Hematopoietic multipotent progenitor cell treated with erythropoietin and hydrocortisone succinate and interleukin-3 and kit ligand, for 4 days (in vitro differentiated cells): Measurements from ENCODE around the gene AP3D1.

Experiments
- DNase-seq: peaks from one replicate; pipeline ENCODE4 v3.0.0-alpha.2; 2015

Gene AP3D1

GRCh38 chr19:2126879-2127518, 24.4 kb downstream of the AP3D1 start:
- no peak for DNase-seq

- DNase-seq: peak; percentile 53
These were observed 27.5 kb downstream of the AP3D1 start for GRCh38 chr19:2123682-2124387.

GRCh38 chr19:2122982-2123381, 28.4 kb downstream of the AP3D1 start:
- no peak for DNase-seq

- DNase-seq: no peak
These were observed 29.1 kb downstream of the AP3D1 start for GRCh38 chr19:2122251-2122650.

- DNase-seq: no peak
These were observed 29.8 kb downstream of the AP3D1 start for GRCh38 chr19:2121416-2122051.

- DNase-seq: no peak
These were observed 30.5 kb downstream of the AP3D1 start for GRCh38 chr19:2120821-2121220.

GRCh38 chr19:2119921-2120785, 31.2 kb downstream of the AP3D1 start:
- no peak for DNase-seq

- DNase-seq: no peak
These were observed 32.9 kb downstream of the AP3D1 start for GRCh38 chr19:2118438-2118837.

- no peak for DNase-seq
These were observed 34.0 kb downstream of the AP3D1 start for GRCh38 chr19:2117215-2117960.

GRCh38 chr19:2116507-2116906, 34.9 kb downstream of the AP3D1 start:
- no peak for DNase-seq

- DNase-seq: no peak
These were observed 35.4 kb downstream of the AP3D1 start for GRCh38 chr19:2115911-2116426.

- DNase-seq: no peak
These were observed 36.0 kb downstream of the AP3D1 start for GRCh38 chr19:2115324-2115723.

- DNase-seq: no peak
These were observed 36.5 kb downstream of the AP3D1 start for GRCh38 chr19:2114821-2115220.

- DNase-seq: no peak
These were observed 37.1 kb downstream of the AP3D1 start for GRCh38 chr19:2114218-2114617.

- DNase-seq: no peak
These were observed 37.7 kb downstream of the AP3D1 start for GRCh38 chr19:2113439-2114211.

GRCh38 chr19:2112516-2113320, 38.6 kb downstream of the AP3D1 start:
- DNase-seq: no peak

- DNase-seq: no peak
These were observed 39.5 kb downstream of the AP3D1 start for GRCh38 chr19:2111886-2112285.

- DNase-seq: no peak
These were observed 39.9 kb downstream of the AP3D1 start for GRCh38 chr19:2111425-2111824.

GRCh38 chr19:2110822-2111221, 40.5 kb downstream of the AP3D1 start:
- no peak for DNase-seq

- no peak for DNase-seq
These were observed 42.1 kb downstream of the AP3D1 start for GRCh38 chr19:2109046-2109864.
